K562 (cell line): ENCODE data around the gene DOK7. TPM values are rescaled to one million over a fixed set of nuclear protein-coding genes. Genes with fewer than 3 reads are reported as not detected.

Source experiments
- ATAC-seq: fragments of 200-7000 bp; cut with Tn5 transposase; 3 replicates; pipeline ENCODE4 v1.9.1; 2020; ENCODE audit warnings: moderate library complexity
- BruUV-seq: library from RNA; stranded (reverse); fragments of 400-500 nt; replicated peaks from 2 replicates; lab custom pipeline; 2021; lab: Mats Ljungman, UMichigan
- CTCF ChIA-PET: fragments of 300-600 bp; formaldehyde crosslinking; extraction: SDS; loops from one replicate; lab custom pipeline; 2021; ENCODE audit warnings: low intra/inter-chr PET ratio; lab: Yijun Ruan, JAX
- POLR2A ChIA-PET: fragments of 300-600, 350-650 bp; sonication (Branson Sonifier 250); formaldehyde crosslinking; extraction: SDS; loops from one replicate; lab custom pipeline; 2021; ENCODE audit warnings: antibody characterized with exemption, inconsistent platforms; lab: Yijun Ruan, JAX
- DNase-seq, 4 experiments: peaks; one replicate each; pipeline versions ENCODE4 v3.0.0 to v3.0.0-alpha.2; 2011 to 2018; ENCODE audit warnings: low spot score in 3 of 4, mixed read lengths in 3 of 4; ENCODE audit errors: extremely low read depth in 1 of 4
- FAIRE-seq: peaks from 2 replicates; lab custom pipeline; 2011; peaks lifted over from hg19 to GRCh38; lab: Jason Lieb, UNC
- H2AFZ ChIP-seq: 2 replicates; pipeline ENCODE4 v1.6.0; 2011; ENCODE audit warnings: low read depth, low read length, control low read depth, inconsistent platforms
- H3K27ac ChIP-seq: fragments of 200-600 bp; 3 replicates; pipeline ENCODE4 v1.8.0; 2011; ENCODE audit warnings: low read depth, mild to moderate bottlenecking, control low read depth, inconsistent platforms, low read length, moderate library complexity, mixed read lengths; ENCODE audit errors: extremely low read depth
- H3K27me3 ChIP-seq, 2 experiments: fragments of 300-600 bp in 1 of 2; 2 replicates in 1 of 2; 3 replicates in 1 of 2; pipeline versions ENCODE4 v1.6.0 to v1.8.0; 2011; ENCODE audit warnings: inconsistent platforms in 2 of 2, low read length in 2 of 2, mild to moderate bottlenecking in 1 of 2, mixed read lengths in 1 of 2, moderate library complexity in 1 of 2; ENCODE audit not compliant: control insufficient read depth in 2 of 2, insufficient read depth in 2 of 2
- H3K36me3 ChIP-seq: fragments of 300-600 bp; 3 replicates; pipeline ENCODE4 v1.8.0; 2011; ENCODE audit warnings: mild to moderate bottlenecking, low read length, inconsistent platforms; ENCODE audit not compliant: control insufficient read depth, insufficient read depth
- H3K4me1 ChIP-seq, 2 experiments: fragments of 200-600 bp in 1 of 2; replicated peaks in 1 of 2; 2 replicates in 1 of 2; 3 replicates in 1 of 2; pipeline versions ENCODE4 v1.5.1 to v1.8.0; 2011; ENCODE audit warnings: inconsistent platforms in 2 of 2, low read length in 2 of 2, mild to moderate bottlenecking in 1 of 2, mixed read lengths in 1 of 2, moderate library complexity in 1 of 2; ENCODE audit not compliant: control insufficient read depth in 2 of 2, insufficient read depth in 2 of 2
- H3K4me2 ChIP-seq: 2 replicates; pipeline ENCODE4 v1.6.1; 2011; ENCODE audit warnings: low read length, control low read depth, inconsistent platforms, mixed read lengths; ENCODE audit not compliant: insufficient read depth
- H3K4me3 ChIP-seq: fragments of 200-600 bp; sonication (generic), shearing (Covaris generic); 2 replicates; pipeline ENCODE4 v1.5.1; 2016; ENCODE audit warnings: control low read depth, inconsistent platforms
- H3K79me2 ChIP-seq: fragments of 200-600 bp; 3 replicates; pipeline ENCODE4 v1.8.0; 2011; ENCODE audit warnings: low read length, inconsistent platforms; ENCODE audit not compliant: control insufficient read depth, insufficient read depth
- H3K9ac ChIP-seq, 2 experiments: 2 replicates each; pipeline versions ENCODE4 v1.6.0 to v1.6.1; 2011; ENCODE audit warnings: low read depth in 2 of 2, low read length in 2 of 2, control low read depth in 1 of 2, inconsistent platforms in 1 of 2, mild to moderate bottlenecking in 1 of 2, mixed read lengths in 1 of 2; ENCODE audit not compliant: insufficient read depth in 1 of 2
- H3K9me1 ChIP-seq: one replicate; pipeline ENCODE4 v1.6.0; 2011; ENCODE audit warnings: inconsistent platforms, mild to moderate bottlenecking, low read length, moderate library complexity; ENCODE audit not compliant: control insufficient read depth, insufficient read depth
- H3K9me3 ChIP-seq: replicated peaks from 2 replicates; pipeline ENCODE4 v1.5.1; 2011; ENCODE audit warnings: low read depth, low read length, inconsistent platforms; ENCODE audit not compliant: control insufficient read depth, insufficient read depth
- H4K20me1 ChIP-seq: replicated peaks from 2 replicates; pipeline ENCODE4 v1.6.1; 2011; ENCODE audit warnings: low read length, inconsistent platforms, mixed read lengths; ENCODE audit not compliant: control insufficient read depth, insufficient read depth
- CEBPZ ChIP-seq: fragments of 150-350 bp; IDR thresholded peaks from 2 replicates; pipeline ENCODE4 v1.6.1; 2014; ENCODE audit warnings: low read depth, mild to moderate bottlenecking, low read length, borderline replicate concordance
- E2F5 ChIP-seq: sonication (generic); formaldehyde crosslinking; IDR thresholded peaks from 2 replicates; pipeline ENCODE4 v1.8.0; 2022; ENCODE audit warnings: mild to moderate bottlenecking, missing genetic modification reagents
- MEIS2 ChIP-seq: fragments of 450-650 bp; IDR thresholded peaks from 2 replicates; pipeline ENCODE4 v1.6.1; 2014; ENCODE audit warnings: mild to moderate bottlenecking; ENCODE audit not compliant: partially characterized antibody
- PHF20 ChIP-seq: fragments of 450-650 bp; IDR thresholded peaks from 2 replicates; pipeline ENCODE4 v1.6.1; 2018; ENCODE audit not compliant: partially characterized antibody
- SNRNP70 ChIP-seq: fragments of 200-400 bp; formaldehyde crosslinking; optimal IDR thresholded peaks from 2 replicates; pipeline ENCODE3; 2017; ENCODE audit warnings: low read depth, low read length
- TCFL5 ChIP-seq: fragments of 250-450 bp; sonication (Bioruptor Pico); conservative IDR thresholded peaks from 2 replicates; pipeline ENCODE4 v1.6.1; 2021; ENCODE audit warnings: mild to moderate bottlenecking, moderate library complexity, matching md5 sums
- TFAP4 ChIP-seq: sonication (generic); formaldehyde crosslinking; IDR thresholded peaks from 2 replicates; pipeline ENCODE4 v1.8.0; 2022; ENCODE audit warnings: missing genetic modification reagents, mild to moderate bottlenecking, moderate library complexity, borderline replicate concordance
- ZNF277 ChIP-seq: fragments of 250-450 bp; sonication (Bioruptor Pico); IDR thresholded peaks from 2 replicates; pipeline ENCODE4 v1.8.0; 2022; ENCODE audit warnings: inconsistent platforms, mild to moderate bottlenecking, moderate library complexity, borderline replicate concordance
- WGBS: fragments of 100-300 bp; shearing (Covaris generic); methylation state at CpG from one replicate; pipeline ENCODE4 v1.1.6; 2016; ENCODE audit warnings: low coverage, mixed read lengths; ENCODE audit not compliant: insufficient coverage; ENCODE audit errors: missing lambda C conversion rate; 5-methylcytosine and 5-hydroxymethylcytosine counted together
- in situ Hi-C: fragments of 300-500 bp; cut with MboI; formaldehyde crosslinking; loops from 4 replicates; pipeline ENCODE4 v1.15.0; 2018; ENCODE audit warnings: inconsistent platforms, mixed read lengths
- intact Hi-C: fragments of 100-400 bp; cut with micrococcal nuclease; formaldehyde crosslinking; loops from 2 replicates; pipeline ENCODE4 v1.14.2; 2022
- polyA plus RNA-seq, 8 experiments: library from polyadenylated mRNA; depleted of rRNA in 4 of 8; stranded (reverse) in 5 of 8; unstranded in 3 of 8; fragments of >200 nt; fragmentation: Nextera tagmentation in 2 of 8; fragmentation: Illumina TruSeq in 1 of 8; extraction: Ambion mirVana in 2 of 8; extraction: Trizol in 1 of 8; gene quantifications; 2 replicates each; pipeline versions ENCODE4 v1.2.1 to v1.2.3, GENCODE V29; 2011 to 2014; ENCODE audit warnings: inconsistent platforms in 1 of 8, missing spikeins in 1 of 8
- total RNA-seq, 7 experiments: library from RNA; depleted of rRNA in 6 of 7; stranded (reverse); fragments of >200 nt in 6 of 7; fragmentation: Illumina TruSeq in 2 of 7; extraction: Trizol in 2 of 7; gene quantifications; 2 replicates each; pipeline versions ENCODE4 v1.2.1 to v1.2.3, GENCODE V29; 2011 to 2021; ENCODE audit warnings: low replicate concordance in 1 of 7
- TF ChIP-seq, protein P1 (sequence below), 2 experiments: fragments of 250-450 bp in 1 of 2; fragments of 450-650 bp in 1 of 2; sonication (Bioruptor Pico) in 1 of 2; IDR thresholded peaks; 2 replicates each; pipeline versions ENCODE4 v1.6.1 to v1.8.0; 2016 to 2021; ENCODE audit warnings: mild to moderate bottlenecking in 2 of 2, moderate library complexity in 2 of 2, missing compliant biosample characterization in 1 of 2, missing genetic modification characterization in 1 of 2
- TF ChIP-seq, protein P2 (sequence below): fragments of 200-800 bp; sonication (Bioruptor generic); IDR thresholded peaks from 2 replicates; pipeline ENCODE4 v1.6.1; 2017; ENCODE audit warnings: missing genetic modification characterization, missing compliant biosample characterization

DOK7 gene
- total and polyA plus RNA-seq, 9 of the 15 experiments (the other 6 are each of a cell fraction or from before 2014, with no cell fraction given): not detected

DNA sequence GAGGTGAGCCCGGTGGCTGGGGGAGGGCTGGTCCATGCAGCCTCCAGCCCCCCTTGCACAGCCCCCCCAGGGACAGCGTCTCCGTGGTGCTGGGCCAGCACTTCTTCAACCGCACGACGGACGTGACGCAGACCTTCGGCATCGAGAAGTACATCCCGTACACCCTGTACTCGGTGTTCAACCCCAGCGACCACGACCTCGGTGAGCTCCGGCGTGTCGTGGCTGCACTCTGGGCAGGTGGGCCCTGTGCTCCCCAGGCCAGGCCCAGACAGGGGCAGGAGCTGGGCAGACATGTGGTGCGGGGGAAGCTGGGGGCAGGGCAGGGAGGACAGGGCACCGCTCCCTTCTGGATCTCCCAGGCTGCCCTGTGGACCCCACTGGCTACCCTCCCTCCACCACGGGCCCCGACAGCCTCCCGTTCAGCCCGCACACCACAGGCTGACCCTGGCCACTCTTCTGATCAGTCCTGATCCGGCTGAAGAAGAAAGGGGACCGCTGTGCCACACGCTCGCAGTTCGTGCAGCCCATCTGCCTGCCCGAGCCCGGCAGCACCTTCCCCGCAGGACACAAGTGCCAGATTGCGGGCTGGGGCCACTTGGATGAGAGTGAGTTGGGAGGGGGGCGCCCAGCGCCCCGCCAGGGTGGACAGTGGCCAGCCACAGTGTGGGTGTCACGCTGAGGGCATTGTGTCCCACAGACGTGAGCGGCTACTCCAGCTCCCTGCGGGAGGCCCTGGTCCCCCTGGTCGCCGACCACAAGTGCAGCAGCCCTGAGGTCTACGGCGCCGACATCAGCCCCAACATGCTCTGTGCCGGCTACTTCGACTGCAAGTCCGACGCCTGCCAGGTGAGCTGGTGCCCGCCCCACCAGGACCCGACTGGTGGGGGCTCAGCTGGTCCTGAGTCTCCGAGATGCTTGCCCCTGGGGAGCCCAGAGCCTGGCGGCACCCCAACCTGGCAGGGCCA lies 15.4 kb upstream of the DOK7 start:
- no peak for DNase-seq
- Histone ChIP-seq H3K27ac (no peak overlapping the region), H3K36me3 (no peaks in the 10 kb centered on the region), H3K4me3 (no peak overlapping the region), H2AFZ (no peak overlapping the region), H3K27me3 (peaks cover 0 to 4% of the 10 kb centered on the region in 2 experiments; a peak in 2 of 5 replicates), H4K20me1 (0 out of 2 replicates have a peak, but pooled peaks cover 3% of the 10 kb centered on the region), H3K79me2 (no peaks in the 10 kb centered on the region)
- 24% methylated on average over 39 of the region's 53 CpGs for WGBS
- TF ChIP-seq, protein P1, sequence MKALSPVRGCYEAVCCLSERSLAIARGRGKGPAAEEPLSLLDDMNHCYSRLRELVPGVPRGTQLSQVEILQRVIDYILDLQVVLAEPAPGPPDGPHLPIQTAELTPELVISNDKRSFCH (CRISPR knock-in tag; IDR thresholded peaks at IDR 0.05): no peak
- TF ChIP-seq, protein P1 (tag; IDR thresholded peaks at IDR 0.05): no peak
- TF ChIP-seq PHF20: no peak
- no peak for TF ChIP-seq TFAP4 (CRISPR knock-in tag)
- no peak for TF ChIP-seq ZNF277 (CRISPR knock-in tag)
- no peak for TF ChIP-seq TCFL5
- no peak for TF ChIP-seq CEBPZ
- TF ChIP-seq E2F5 (CRISPR knock-in tag): no peak
- no peak for TF ChIP-seq SNRNP70
- TF ChIP-seq MEIS2: no peak
- TF ChIP-seq, protein P2, sequence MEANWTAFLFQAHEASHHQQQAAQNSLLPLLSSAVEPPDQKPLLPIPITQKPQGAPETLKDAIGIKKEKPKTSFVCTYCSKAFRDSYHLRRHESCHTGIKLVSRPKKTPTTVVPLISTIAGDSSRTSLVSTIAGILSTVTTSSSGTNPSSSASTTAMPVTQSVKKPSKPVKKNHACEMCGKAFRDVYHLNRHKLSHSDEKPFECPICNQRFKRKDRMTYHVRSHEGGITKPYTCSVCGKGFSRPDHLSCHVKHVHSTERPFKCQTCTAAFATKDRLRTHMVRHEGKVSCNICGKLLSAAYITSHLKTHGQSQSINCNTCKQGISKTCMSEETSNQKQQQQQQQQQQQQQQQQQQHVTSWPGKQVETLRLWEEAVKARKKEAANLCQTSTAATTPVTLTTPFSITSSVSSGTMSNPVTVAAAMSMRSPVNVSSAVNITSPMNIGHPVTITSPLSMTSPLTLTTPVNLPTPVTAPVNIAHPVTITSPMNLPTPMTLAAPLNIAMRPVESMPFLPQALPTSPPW (CRISPR knock-in tag): no peak
- TF ChIP-seq, all 486 proteins: peak for 0
- Histone ChIP-seq H3K9me1 (no peaks in the 10 kb centered on the region), H3K4me1 (peaks cover 0 to 70% of the 10 kb centered on the region in 2 experiments; a peak in 2 of 5 replicates), H3K9ac (no peak overlapping the region), H3K4me2 (no peak overlapping the region), H3K9me3 (no peaks in the 10 kb centered on the region)
- no peak for ATAC-seq
- intact Hi-C loops: no loop called here
- BruUV-seq: no TSS peak
- CTCF ChIA-PET: no interaction called here
- FAIRE-seq: no peak
- in situ Hi-C loops: no loop called here
- POLR2A ChIA-PET: no interaction called here
